RWPE2 (cell line): Measurements from ENCODE around the gene CRACDL.

Experiments used
- ATAC-seq: fragments of 200-7000 bp; cut with Tn5 transposase; 3 replicates; pipeline ENCODE4 v1.9.1; 2021; ENCODE audit warnings: low read depth
- DNase-seq: peaks from one replicate; pipeline ENCODE4 v3.0.0-alpha.2; 2020; ENCODE audit warnings: low spot score
- H3K27ac ChIP-seq: fragments of 450-650 bp; 2 replicates; pipeline ENCODE4 v1.5.1; 2017; ENCODE audit warnings: mild to moderate bottlenecking; ENCODE audit not compliant: poor library complexity, severe bottlenecking
- H3K27me3 ChIP-seq: fragments of 250-450 bp; sonication (Bioruptor Pico); 2 replicates; pipeline ENCODE4 v1.5.1; 2021; ENCODE audit warnings: mild to moderate bottlenecking, moderate library complexity; ENCODE audit not compliant: insufficient read depth, poor library complexity, severe bottlenecking
- H3K36me3 ChIP-seq: fragments of 250-450 bp; sonication (Bioruptor Pico); 2 replicates; pipeline ENCODE4 v1.5.1; 2020; ENCODE audit warnings: low read depth, mild to moderate bottlenecking, moderate library complexity
- H3K4me1 ChIP-seq: fragments of 250-450 bp; sonication (Bioruptor Pico); 2 replicates; pipeline ENCODE4 v1.5.1; 2021; ENCODE audit warnings: mild to moderate bottlenecking, moderate library complexity; ENCODE audit not compliant: insufficient read depth, poor library complexity, severe bottlenecking
- H3K4me3 ChIP-seq: fragments of 250-450 bp; sonication (Bioruptor Pico); 2 replicates; pipeline ENCODE4 v1.5.1; 2021; ENCODE audit warnings: mild to moderate bottlenecking, moderate library complexity; ENCODE audit not compliant: severe bottlenecking
- H3K9me3 ChIP-seq: fragments of 250-450 bp; sonication (Bioruptor Pico); 2 replicates; pipeline ENCODE4 v1.5.1; 2021; ENCODE audit warnings: mild to moderate bottlenecking, moderate library complexity; ENCODE audit not compliant: severe bottlenecking
- CTCF ChIP-seq: fragments of 450-650 bp; IDR thresholded peaks from one replicate; pipeline ENCODE4 v1.5.1; 2017; ENCODE audit warnings: mild to moderate bottlenecking, moderate library complexity; ENCODE audit not compliant: poor library complexity, severe bottlenecking

CRACDL gene

GRCh38 chr2:98937906-98938305, 1.9 kb upstream of the CRACDL start:
- Histone ChIP-seq H3K27me3 (no peaks in the 10 kb centered on the region), H3K9me3 (no peaks in the 10 kb centered on the region), H3K36me3 (no peaks in the 10 kb centered on the region), H3K27ac (no peak overlapping the region), H3K4me1 (peaks cover 3% of the 10 kb centered on the region), H3K4me3 (no peak overlapping the region)
- ATAC-seq (no peak), DNase-seq (no peak)
- no peak for TF ChIP-seq CTCF

- ATAC-seq (peak; percentile 18; the same call in 1 of the 3 replicates), DNase-seq (no peak)
- H3K27me3 ChIP-seq: no peaks in the 10 kb centered on the region
- no peak overlapping the region for H3K27ac ChIP-seq
- H3K4me1 ChIP-seq: peaks cover 3% of the 10 kb centered on the region
- TF ChIP-seq CTCF: peak; percentile 52
- peak overlapping the region; percentile 88 for H3K4me3 ChIP-seq
- no peaks in the 10 kb centered on the region for H3K36me3 ChIP-seq
- no peaks in the 10 kb centered on the region for H3K9me3 ChIP-seq
Measured at GRCh38 chr2:98936353-98937351, 627 bp upstream of the CRACDL start.

GRCh38 chr2:98935111-98935770, 784 bp downstream of the CRACDL start:
- Histone ChIP-seq H3K27me3 (no peaks in the 10 kb centered on the region), H3K9me3 (no peaks in the 10 kb centered on the region), H3K4me1 (peaks cover 3% of the 10 kb centered on the region), H3K27ac (no peak overlapping the region), H3K4me3 (peak overlapping the region; percentile 88), H3K36me3 (no peaks in the 10 kb centered on the region)
- ATAC-seq (0 out of 3 replicates have a peak, but pooled peaks have one; percentile 17), DNase-seq (no peak)
- no peak for TF ChIP-seq CTCF

GRCh38 chr2:98932778-98933343, 3.2 kb downstream of the CRACDL start:
- Histone ChIP-seq H3K4me3 (no peak overlapping the region), H3K4me1 (peaks cover 3% of the 10 kb centered on the region), H3K27ac (no peak overlapping the region), H3K9me3 (no peaks in the 10 kb centered on the region), H3K36me3 (no peaks in the 10 kb centered on the region), H3K27me3 (no peaks in the 10 kb centered on the region)
- DNase-seq (no peak), ATAC-seq (no peak)
- TF ChIP-seq CTCF: no peak
